Vagina (tissue), 2 donors: ENCODE data around the gene TRMT11. TPM values are rescaled to one million over a fixed set of nuclear protein-coding genes. Genes with fewer than 3 reads are reported as not detected.

Experiments
- DNase-seq, 2 donors: peaks; one replicate each; pipeline ENCODE4 v3.0.0-alpha.2; 2017; ENCODE audit errors: extremely low spot score in 2 of 2
- H3K27ac ChIP-seq: fragments of 200-600 bp; sonication (generic); one replicate; pipeline ENCODE4 v1.5.1; 2019
- H3K27me3 ChIP-seq: fragments of 200-600 bp; sonication (generic); one replicate; pipeline ENCODE4 v1.5.1; 2019
- H3K36me3 ChIP-seq, 2 donors: fragments of 200-600 bp; sonication (generic); one replicate each; pipeline ENCODE4 v1.5.1; 2017 to 2019
- H3K4me1 ChIP-seq: fragments of 200-600 bp; sonication (generic); one replicate; pipeline ENCODE4 v1.5.1; 2019
- H3K4me3 ChIP-seq, 2 donors: fragments of 200-600 bp; sonication (generic); 1 replicate in 1 of 2; 2 replicates in 1 of 2; pipeline ENCODE4 v1.5.1; 2016 to 2019
- H3K9me3 ChIP-seq: fragments of 200-600 bp; sonication (generic); one replicate; pipeline ENCODE4 v1.5.1; 2019
- CTCF ChIP-seq, 3 experiments: fragments of 450-650 bp in 2 of 3; fragments of 200-600 bp in 1 of 3; sonication (generic) in 1 of 3; IDR thresholded peaks; one replicate each; pipeline ENCODE4 v1.5.1; 2017 to 2019; ENCODE audit warnings: antibody characterized with exemption in 3 of 3, mild to moderate bottlenecking in 2 of 3, moderate library complexity in 2 of 3
- POLR2A ChIP-seq, 2 donors: fragments of 450-650 bp; IDR thresholded peaks; one replicate each; pipeline ENCODE4 v1.6.1; 2017; ENCODE audit warnings: antibody characterized with exemption in 2 of 2, mild to moderate bottlenecking in 2 of 2, moderate library complexity in 2 of 2
- POLR2AphosphoS5 ChIP-seq, 2 donors: sonication (generic); formaldehyde crosslinking; IDR thresholded peaks; one replicate each; pipeline ENCODE4 v1.9.0; 2017; ENCODE audit warnings: antibody characterized with exemption in 2 of 2, mild to moderate bottlenecking in 2 of 2, low read depth in 1 of 2; ENCODE audit not compliant: insufficient read depth in 1 of 2
- intact Hi-C: fragments of 100-400 bp; cut with DNase I; formaldehyde crosslinking; loops from one replicate; pipeline ENCODE4 v1.15.1; 2023
- total RNA-seq: library from RNA; depleted of rRNA; stranded (reverse); fragments of >200 nt; gene quantifications from one replicate; pipeline ENCODE4 v1.2.3, GENCODE V29; 2016

TRMT11 gene
- total RNA-seq, 1 donor from 2014 or later, result 28.0 TPM

GRCh38 chr6:126039284-126039683 lies 52.9 kb downstream of the TRMT11 start:
- peaks cover 19% of the 10 kb centered on the region for H3K4me1 ChIP-seq
- H3K9me3 ChIP-seq, result no peaks in the 10 kb centered on the region
- H3K27ac ChIP-seq, result no peak overlapping the region
- DNase-seq, result no peak
- intact Hi-C loops, result no loop called here
- no peaks in the 10 kb centered on the region for H3K27me3 ChIP-seq
- H3K36me3 ChIP-seq, result no peaks in the 10 kb centered on the region
- H3K4me3 ChIP-seq, result no peak overlapping the region
- TF ChIP-seq POLR2AphosphoS5 (IDR thresholded peaks at IDR 0.05; ENCODE audit: insufficient read depth in 1 of 2, low read depth in 1 of 2) (no peak), POLR2A (IDR thresholded peaks at IDR 0.05) (no peak), CTCF (IDR thresholded peaks at IDR 0.05) (no peak)

- no peaks in the 10 kb centered on the region for H3K27me3 ChIP-seq
- TF ChIP-seq CTCF (IDR thresholded peaks at IDR 0.05), result no peak
- no peak for TF ChIP-seq POLR2AphosphoS5 (IDR thresholded peaks at IDR 0.05; ENCODE audit: insufficient read depth in 1 of 2, low read depth in 1 of 2)
- no peak for TF ChIP-seq POLR2A (IDR thresholded peaks at IDR 0.05)
- no peaks in the 10 kb centered on the region for H3K36me3 ChIP-seq
- peak overlapping the region; percentile 45 for H3K27ac ChIP-seq
- no peaks in the 10 kb centered on the region for H3K9me3 ChIP-seq
- H3K4me3 ChIP-seq, result no peak overlapping the region
- no peak for DNase-seq
- H3K4me1 ChIP-seq, result peaks cover 19% of the 10 kb centered on the region
- intact Hi-C loops, result no loop called here
Measured at GRCh38 chr6:126040394-126040793, 54.1 kb downstream of the TRMT11 start.

- TF ChIP-seq CTCF (IDR thresholded peaks at IDR 0.05), result no peak
- TF ChIP-seq POLR2AphosphoS5 (IDR thresholded peaks at IDR 0.05; ENCODE audit: insufficient read depth in 1 of 2, low read depth in 1 of 2), result peak in 1 of 2 donors; percentile 20
- Histone ChIP-seq H3K4me1 (peaks cover 19% of the 10 kb centered on the region), H3K36me3 (no peaks in the 10 kb centered on the region), H3K4me3 (no peak overlapping the region), H3K27me3 (no peaks in the 10 kb centered on the region), H3K27ac (peak overlapping the region; percentile 45), H3K9me3 (no peaks in the 10 kb centered on the region)
- DNase-seq, result no peak
- intact Hi-C loops, result no loop called here
Measured at GRCh38 chr6:126040826-126041225, 54.5 kb downstream of the TRMT11 start.

GRCh38 chr6:126041516-126041915 lies 55.2 kb downstream of the TRMT11 start:
- Histone ChIP-seq H3K27me3 (no peaks in the 10 kb centered on the region), H3K27ac (no peak overlapping the region), H3K4me1 (peaks cover 19% of the 10 kb centered on the region), H3K9me3 (no peaks in the 10 kb centered on the region), H3K36me3 (no peaks in the 10 kb centered on the region), H3K4me3 (no peak overlapping the region)
- TF ChIP-seq POLR2AphosphoS5 (IDR thresholded peaks at IDR 0.05; ENCODE audit: insufficient read depth in 1 of 2, low read depth in 1 of 2) (no peak), CTCF (IDR thresholded peaks at IDR 0.05) (no peak), POLR2A (IDR thresholded peaks at IDR 0.05) (no peak)
- DNase-seq, result no peak
- intact Hi-C loops, result no loop called here

- Histone ChIP-seq H3K27ac (no peak overlapping the region), H3K4me3 (no peak overlapping the region), H3K4me1 (peaks cover 19% of the 10 kb centered on the region), H3K36me3 (no peaks in the 10 kb centered on the region), H3K9me3 (no peaks in the 10 kb centered on the region), H3K27me3 (no peaks in the 10 kb centered on the region)
- intact Hi-C loops, result no loop called here
- TF ChIP-seq POLR2A (IDR thresholded peaks at IDR 0.05) (no peak), CTCF (IDR thresholded peaks at IDR 0.05) (no peak), POLR2AphosphoS5 (IDR thresholded peaks at IDR 0.05; ENCODE audit: insufficient read depth in 1 of 2, low read depth in 1 of 2) (no peak)
- no peak for DNase-seq
Measured at GRCh38 chr6:126042001-126042419, 55.7 kb downstream of the TRMT11 start.
